GM18499 (cell line): ENCODE data around the gene ZNF675.
"Not testable (repeated sequence)": the region's sequence is repeated elsewhere in the genome, so short reads cannot be mapped to it uniquely, and the experiment has no call there.

Experiments used
- ATAC-seq: cut with Tn5 transposase; IDR thresholded peaks from one replicate; pipeline ENCODE4 v1.9.1; 2021; ENCODE audit warnings: moderate number of reproducible peaks; ENCODE audit not compliant: insufficient read depth, unreplicated experiment

ZNF675 gene

GRCh38 chr19:23686621-23687423 lies at the start of gene ZNF675:
Gene ZNF675 (minus strand): TSS chr19:23687212. CDS start chr19:23687033, 179 bp downstream.
- peak; percentile 67 for ATAC-seq

GRCh38 chr19:23730729-23731465 lies 43.9 kb upstream of the ZNF675 start:
- ATAC-seq: not testable (repeated sequence)

- not testable (repeated sequence) for ATAC-seq
Measured at GRCh38 chr19:23724161-23724560, 37.1 kb upstream of the ZNF675 start.

- ATAC-seq: no peak
Measured at GRCh38 chr19:23718802-23719201, 31.8 kb upstream of the ZNF675 start.

GRCh38 chr19:23716792-23717191 lies 29.8 kb upstream of the ZNF675 start:
- no peak for ATAC-seq

- ATAC-seq: no peak
Measured at GRCh38 chr19:23709347-23709746, 22.3 kb upstream of the ZNF675 start.

- no peak for ATAC-seq
Measured at GRCh38 chr19:23706657-23707056, 19.6 kb upstream of the ZNF675 start.

GRCh38 chr19:23699521-23699860 lies 12.5 kb upstream of the ZNF675 start:
- no peak for ATAC-seq

- ATAC-seq: no peak
Measured at GRCh38 chr19:23698711-23699520, 11.9 kb upstream of the ZNF675 start.

GRCh38 chr19:23692937-23693336 lies 5.9 kb upstream of the ZNF675 start:
- ATAC-seq: not testable (repeated sequence)

GRCh38 chr19:23673132-23673531 lies 13.9 kb downstream of the ZNF675 start:
- no peak for ATAC-seq

GRCh38 chr19:23668606-23669005 lies 18.4 kb downstream of the ZNF675 start:
- ATAC-seq: not testable (repeated sequence)

- no peak for ATAC-seq
Measured at GRCh38 chr19:23665651-23666410, 21.2 kb downstream of the ZNF675 start.

- ATAC-seq: not testable (repeated sequence)
Measured at GRCh38 chr19:23649817-23650216, 37.2 kb downstream of the ZNF675 start.
